Keratinocyte (primary cell): Measurements from ENCODE around the gene OR13J1. TPM values are rescaled to one million over a fixed set of nuclear protein-coding genes. Genes with fewer than 3 reads are reported as not detected.

ENCODE experiments used
- DNase-seq: peaks from one replicate; pipeline ENCODE4 v3.0.0-alpha.2; 2011; ENCODE audit warnings: low read depth, missing footprints, low spot score
- FAIRE-seq: peaks from 2 replicates; lab custom pipeline; 2011; peaks lifted over from hg19 to GRCh38; lab: Jason Lieb, UNC
- H2AFZ ChIP-seq: 2 replicates; pipeline ENCODE4 v1.6.0; 2012; ENCODE audit warnings: low read length, control low read depth, inconsistent platforms; ENCODE audit not compliant: control insufficient read depth
- H3K27ac ChIP-seq: 2 replicates; pipeline ENCODE4 v1.5.1; 2011; ENCODE audit warnings: low read length; ENCODE audit not compliant: control insufficient read depth, insufficient read depth
- H3K27me3 ChIP-seq: 3 replicates; pipeline ENCODE4 v1.6.0; 2011; ENCODE audit warnings: low read length; ENCODE audit not compliant: control insufficient read depth, insufficient read depth; ENCODE audit errors: extremely low read depth
- H3K36me3 ChIP-seq, 2 experiments: 2 replicates in 1 of 2; 3 replicates in 1 of 2; pipeline ENCODE4 v1.5.1; 2011; ENCODE audit warnings: low read length in 2 of 2, mild to moderate bottlenecking in 1 of 2; ENCODE audit not compliant: control insufficient read depth in 2 of 2, insufficient read depth in 2 of 2; ENCODE audit errors: extremely low read depth in 1 of 2
- H3K4me1 ChIP-seq: 3 replicates; pipeline ENCODE4 v1.5.1; 2011; ENCODE audit warnings: low read length; ENCODE audit not compliant: control insufficient read depth, insufficient read depth; ENCODE audit errors: extremely low read depth
- H3K4me2 ChIP-seq: 3 replicates; pipeline ENCODE4 v1.6.0; 2011; ENCODE audit warnings: low read depth, low read length; ENCODE audit not compliant: control insufficient read depth, insufficient read depth; ENCODE audit errors: extremely low read depth
- H3K4me3 ChIP-seq, 3 experiments: fragments of 200-600 bp in 1 of 3; sonication (generic) in 1 of 3; 2 replicates in 2 of 3; 3 replicates in 1 of 3; pipeline ENCODE4 v1.5.1; 2011 to 2016; ENCODE audit warnings: low read length in 3 of 3, mild to moderate bottlenecking in 3 of 3, control low read depth in 2 of 3, inconsistent platforms in 1 of 3, low read depth in 1 of 3, mixed read lengths in 1 of 3, mixed run types in 1 of 3, moderate library complexity in 1 of 3; ENCODE audit not compliant: control insufficient read depth in 2 of 3, insufficient read depth in 2 of 3; ENCODE audit errors: extremely low read depth in 1 of 3
- H3K79me2 ChIP-seq: 2 replicates; pipeline ENCODE4 v1.6.0; 2012; ENCODE audit warnings: low read length; ENCODE audit not compliant: control insufficient read depth, insufficient read depth
- H3K9ac ChIP-seq: 3 replicates; pipeline ENCODE4 v1.6.0; 2011; ENCODE audit warnings: low read length; ENCODE audit not compliant: control insufficient read depth, insufficient read depth; ENCODE audit errors: extremely low read depth
- H3K9me1 ChIP-seq: 3 replicates; pipeline ENCODE4 v1.6.0; 2011; ENCODE audit warnings: low read length; ENCODE audit not compliant: control insufficient read depth, insufficient read depth; ENCODE audit errors: extremely low read depth
- H3K9me3 ChIP-seq: 2 replicates; pipeline ENCODE4 v1.5.1; 2012; ENCODE audit warnings: low read depth, low read length; ENCODE audit not compliant: control insufficient read depth
- H4K20me1 ChIP-seq: 3 replicates; pipeline ENCODE4 v1.6.0; 2011; ENCODE audit warnings: low read length; ENCODE audit not compliant: control insufficient read depth, insufficient read depth; ENCODE audit errors: extremely low read depth
- EZH2 ChIP-seq: IDR thresholded peaks from one replicate; pipeline ENCODE4 v1.6.1; 2012; ENCODE audit warnings: inconsistent platforms, mild to moderate bottlenecking, low read length, moderate library complexity
- dilution Hi-C: fragments of 300-500 bp; cut with MboI; formaldehyde crosslinking; loops from one replicate; pipeline ENCODE4 v1.7.0; 2020; ENCODE audit warnings: low sequenced_read_pairs; ENCODE audit not compliant: extremely low pct_ligation_motif_present
- polyA minus RNA-seq, 3 experiments: library from RNA; depleted of rRNA, polyadenylated mRNA; stranded (reverse); fragments of >200 nt; gene quantifications; 1 replicate in 1 of 3; 2 replicates in 1 of 3; 3 replicates in 1 of 3; pipeline ENCODE4 v1.2.3, GENCODE V29; 2011
- polyA plus RNA-seq, 5 experiments: library from polyadenylated mRNA; depleted of rRNA in 3 of 5; stranded (reverse) in 3 of 5; stranded (forward) in 1 of 5; unstranded in 1 of 5; fragments of >200 nt; gene quantifications; 1 replicate in 1 of 5; 2 replicates in 3 of 5; 3 replicates in 1 of 5; pipeline versions ENCODE4 v1.2.1 to v1.2.3, GENCODE V29; 2011 to 2012; ENCODE audit warnings: missing spikeins in 2 of 5, low read depth in 1 of 5, low replicate concordance in 1 of 5
- TF ChIP-seq, protein P1 (sequence below), 3 experiments: IDR thresholded peaks in 1 of 3; conservative IDR thresholded peaks in 1 of 3; optimal IDR thresholded peaks in 1 of 3; 2 replicates in 2 of 3; 3 replicates in 1 of 3; pipeline versions ENCODE3 to v1.5.1; 2011; ENCODE audit warnings: low read length in 3 of 3, mild to moderate bottlenecking in 3 of 3, moderate library complexity in 2 of 3, control low read depth in 1 of 3, inconsistent platforms in 1 of 3; ENCODE audit not compliant: insufficient read depth in 2 of 3; ENCODE audit errors: extremely low read depth in 1 of 3

The OR13J1 gene
- polyA plus RNA-seq: not detected in 3 replicates
- not detected for polyA plus RNA-seq (2011; ENCODE audit: low read depth)
- not detected in 2 replicates for polyA plus RNA-seq (2011; cell fraction: cytosol; rRNA removed)
- polyA plus RNA-seq (2011; cell fraction: nucleus; rRNA removed): not detected in 2 replicates
- polyA plus RNA-seq (2012; ENCODE audit: low replicate concordance): not detected in 2 replicates
- not detected in 3 replicates for polyA minus RNA-seq
- polyA minus RNA-seq (2011; cell fraction: cytosol; rRNA and poly(A)+ RNA removed): not detected
- polyA minus RNA-seq (2011; cell fraction: nucleus; rRNA and poly(A)+ RNA removed): not detected in 2 replicates

- no peak within 1 kb of the TSS for H3K4me3 ChIP-seq
- H3K27ac ChIP-seq: no peak within 1 kb of the TSS
- no peaks in the 10 kb centered on the region for H3K9me3 ChIP-seq
- H3K4me1 ChIP-seq: peaks cover 6% of the 10 kb centered on the region
- dilution Hi-C loops: no loop called here
- no peaks in the 10 kb centered on the region for H4K20me1 ChIP-seq
- no peaks in the 10 kb centered on the region for H3K27me3 ChIP-seq
- H3K9me1 ChIP-seq: no peaks in the 10 kb centered on the region
- no peak for FAIRE-seq
- no peaks in the 10 kb centered on the region for H3K79me2 ChIP-seq
- H3K9ac ChIP-seq: no peak within 1 kb of the TSS
- no peak within 1 kb of the TSS for H2AFZ ChIP-seq
- no peak within 1 kb of the TSS for H3K4me2 ChIP-seq
- TF ChIP-seq, protein P1, sequence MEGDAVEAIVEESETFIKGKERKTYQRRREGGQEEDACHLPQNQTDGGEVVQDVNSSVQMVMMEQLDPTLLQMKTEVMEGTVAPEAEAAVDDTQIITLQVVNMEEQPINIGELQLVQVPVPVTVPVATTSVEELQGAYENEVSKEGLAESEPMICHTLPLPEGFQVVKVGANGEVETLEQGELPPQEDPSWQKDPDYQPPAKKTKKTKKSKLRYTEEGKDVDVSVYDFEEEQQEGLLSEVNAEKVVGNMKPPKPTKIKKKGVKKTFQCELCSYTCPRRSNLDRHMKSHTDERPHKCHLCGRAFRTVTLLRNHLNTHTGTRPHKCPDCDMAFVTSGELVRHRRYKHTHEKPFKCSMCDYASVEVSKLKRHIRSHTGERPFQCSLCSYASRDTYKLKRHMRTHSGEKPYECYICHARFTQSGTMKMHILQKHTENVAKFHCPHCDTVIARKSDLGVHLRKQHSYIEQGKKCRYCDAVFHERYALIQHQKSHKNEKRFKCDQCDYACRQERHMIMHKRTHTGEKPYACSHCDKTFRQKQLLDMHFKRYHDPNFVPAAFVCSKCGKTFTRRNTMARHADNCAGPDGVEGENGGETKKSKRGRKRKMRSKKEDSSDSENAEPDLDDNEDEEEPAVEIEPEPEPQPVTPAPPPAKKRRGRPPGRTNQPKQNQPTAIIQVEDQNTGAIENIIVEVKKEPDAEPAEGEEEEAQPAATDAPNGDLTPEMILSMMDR (optimal IDR thresholded peaks at IDR 0.05 in 1 of 3, IDR thresholded peaks at IDR 0.05 in 1 of 3, conservative IDR thresholded peaks at IDR 0.05 in 1 of 3; ENCODE audit: extremely low read depth in 1 of 3, insufficient read depth in 2 of 3, low read length in 3 of 3): no peak
- TF ChIP-seq EZH2: no peak
- no peaks in the 10 kb centered on the region for H3K36me3 ChIP-seq
- DNase-seq: no peak
Observed at GRCh38 chr9:35870351-35870923, at the start of gene OR13J1. Gene OR13J1 (minus strand): TSS chr9:35870401. CDS start chr9:35870401, 0 bp downstream.

- no peaks in the 10 kb centered on the region for H3K27me3 ChIP-seq
- H3K4me2 ChIP-seq: no peak overlapping the region
- H3K9ac ChIP-seq: no peak overlapping the region
- H3K27ac ChIP-seq: no peak overlapping the region
- no peak overlapping the region for H3K4me3 ChIP-seq
- no peaks in the 10 kb centered on the region for H3K36me3 ChIP-seq
- no peaks in the 10 kb centered on the region for H3K9me3 ChIP-seq
- no peaks in the 10 kb centered on the region for H3K79me2 ChIP-seq
- dilution Hi-C loops: no loop called here
- TF ChIP-seq, protein P1 (optimal IDR thresholded peaks at IDR 0.05 in 1 of 3, IDR thresholded peaks at IDR 0.05 in 1 of 3, conservative IDR thresholded peaks at IDR 0.05 in 1 of 3; ENCODE audit: extremely low read depth in 1 of 3, insufficient read depth in 2 of 3, low read length in 3 of 3): no peak
- no peak for TF ChIP-seq EZH2
- DNase-seq: no peak
- no peaks in the 10 kb centered on the region for H4K20me1 ChIP-seq
- no peaks in the 10 kb centered on the region for H3K9me1 ChIP-seq
- FAIRE-seq: no peak
- no peak overlapping the region for H2AFZ ChIP-seq
- H3K4me1 ChIP-seq: peaks cover 11% of the 10 kb centered on the region
Observed at GRCh38 chr9:35919212-35920008, 49.2 kb upstream of the OR13J1 start.
